ENCODE measurements around the gene AP1G1. TPM values are rescaled to one million over a fixed set of nuclear protein-coding genes. Genes with fewer than 3 reads are reported as not detected.
"Not testable (repeated sequence)": the region's sequence is repeated elsewhere in the genome, so short reads cannot be mapped to it uniquely, and the experiment has no call there.

AP1G1 gene
- polyA plus RNA-seq, 2 of the 4 experiments (the other 2 are of a cell fraction), result 38.1 to 85.6 TPM

DNA sequence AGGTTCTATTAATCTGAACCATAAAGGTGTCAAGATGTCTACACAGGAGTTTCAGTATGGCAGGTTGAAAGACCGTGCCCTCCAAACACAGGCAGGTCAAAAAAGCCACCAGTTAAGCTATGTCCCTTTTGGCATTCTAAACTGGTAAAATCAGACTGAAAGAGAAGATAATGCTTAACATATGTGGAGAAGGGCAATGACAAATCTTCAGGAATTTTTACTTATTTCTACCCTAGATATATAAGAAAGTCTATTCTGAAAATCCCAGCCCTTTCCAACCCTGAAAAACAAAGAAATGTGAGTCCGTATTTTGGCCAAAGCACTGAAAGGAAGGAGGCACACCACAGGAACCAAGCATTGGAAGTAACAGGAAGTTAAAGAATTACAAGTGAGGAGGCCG is 16.5 kb downstream of the AP1G1 start:
- Histone ChIP-seq H3K4me1 (no peaks in the 10 kb centered on the region), H3K4me3 (no peak overlapping the region), H3K9me3 (no peaks in the 10 kb centered on the region), H3K4me2 (no peak overlapping the region), H3K27ac (no peak overlapping the region)
- no peak for DNase-seq (ENCODE audit: low read depth in 1 of 2, low spot score in 1 of 2)
- no peak for FAIRE-seq
- ATAC-seq, result no peak
- 94% methylated on average over 3 of the region's 3 CpGs for WGBS (ENCODE audit: missing lambda C conversion rate)
- no peak for TF ChIP-seq ATOH8 (CRISPR knock-in tag; IDR thresholded peaks at IDR 0.05; ENCODE audit: low read depth)
- TF ChIP-seq FOSL2 (IDR thresholded peaks at IDR 0.05), result no peak
- no peak for TF ChIP-seq FOSL2 (CRISPR knock-in tag; IDR thresholded peaks at IDR 0.05)
- TF ChIP-seq SREBF2 (IDR thresholded peaks at IDR 0.05), result no peak
- POLR2A ChIA-PET, result no interaction called here
- CTCF ChIA-PET, result no interaction called here

GRCh38 chr16:71790329-71790728 is 18.3 kb downstream of the AP1G1 start:
- FAIRE-seq; H3K4me3 ChIP-seq; CTCF ChIA-PET; H3K4me1 ChIP-seq; H3K27ac ChIP-seq; ATAC-seq; DNase-seq (ENCODE audit: low read depth in 1 of 2, low spot score in 1 of 2); H3K4me2 ChIP-seq; H3K9me3 ChIP-seq: not testable (repeated sequence)
- POLR2A ChIA-PET, result interaction anchor here (0.7 to 1.0 kb wide), 2 partner anchors 14 to 18 kb away, joined by 3 to 6 read pairs; partner anchors contain the start of gene AP1G1
- 95% methylated on average over 3 of the region's 3 CpGs for WGBS (ENCODE audit: missing lambda C conversion rate)

DNA sequence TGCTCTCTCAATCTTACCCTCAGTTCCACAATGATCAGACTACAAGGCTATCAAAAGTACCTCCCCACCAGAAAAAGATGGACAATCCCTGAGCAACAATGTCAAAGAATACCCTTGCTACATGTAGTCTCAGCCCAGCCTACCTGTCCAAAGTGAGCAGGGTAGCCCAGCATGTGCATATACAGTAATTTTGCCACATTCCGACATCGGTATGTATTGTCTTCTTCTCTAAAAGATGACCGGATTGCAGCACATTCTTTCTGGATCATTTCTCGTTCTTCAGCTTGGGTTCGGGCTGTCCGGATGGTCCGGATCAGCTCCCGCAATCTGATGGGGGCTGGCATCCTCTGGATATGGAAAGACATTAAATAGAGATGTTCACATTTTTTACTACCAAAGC is 19.5 kb downstream of the AP1G1 start:
- no peak for TF ChIP-seq FOXS1 (CRISPR knock-in tag; IDR thresholded peaks at IDR 0.05)
- TF ChIP-seq, protein P1, sequence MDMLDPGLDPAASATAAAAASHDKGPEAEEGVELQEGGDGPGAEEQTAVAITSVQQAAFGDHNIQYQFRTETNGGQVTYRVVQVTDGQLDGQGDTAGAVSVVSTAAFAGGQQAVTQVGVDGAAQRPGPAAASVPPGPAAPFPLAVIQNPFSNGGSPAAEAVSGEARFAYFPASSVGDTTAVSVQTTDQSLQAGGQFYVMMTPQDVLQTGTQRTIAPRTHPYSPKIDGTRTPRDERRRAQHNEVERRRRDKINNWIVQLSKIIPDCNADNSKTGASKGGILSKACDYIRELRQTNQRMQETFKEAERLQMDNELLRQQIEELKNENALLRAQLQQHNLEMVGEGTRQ (IDR thresholded peaks at IDR 0.05), result no peak
- TF ChIP-seq E2F6 (IDR thresholded peaks at IDR 0.05; ENCODE audit: borderline replicate concordance, low read depth), result no peak
- TF ChIP-seq CBX8 (IDR thresholded peaks at IDR 0.05), result no peak
- TF ChIP-seq HEYL (CRISPR knock-in tag; IDR thresholded peaks at IDR 0.05), result no peak
- no peak for TF ChIP-seq ZC3H11A (IDR thresholded peaks at IDR 0.05)
- TF ChIP-seq GATA3 (IDR thresholded peaks at IDR 0.05; ENCODE audit: borderline replicate concordance), result no peak
- no peak for TF ChIP-seq JUN (IDR thresholded peaks at IDR 0.05)
- TF ChIP-seq MAX (IDR thresholded peaks at IDR 0.05), result no peak
- TF ChIP-seq NR3C1 (IDR thresholded peaks at IDR 0.05), result no peak
- no peak for TF ChIP-seq ZNF302 (CRISPR knock-in tag; IDR thresholded peaks at IDR 0.05)
- TF ChIP-seq PBX3 (IDR thresholded peaks at IDR 0.05), result no peak
- no peak for TF ChIP-seq POLR2A (IDR thresholded peaks at IDR 0.05; ENCODE audit: low read length)
- TF ChIP-seq ZFP36 (IDR thresholded peaks at IDR 0.05; ENCODE audit: borderline replicate concordance, partially characterized antibody), result no peak
- TF ChIP-seq HOXB13 (CRISPR knock-in tag; IDR thresholded peaks at IDR 0.05; ENCODE audit: low read depth), result no peak
- TF ChIP-seq CHD4 (IDR thresholded peaks at IDR 0.05; ENCODE audit: borderline replicate concordance), result no peak
- no peak for TF ChIP-seq NPAS2 (CRISPR knock-in tag; IDR thresholded peaks at IDR 0.05; ENCODE audit: borderline replicate concordance)
- ChIA-PET CTCF (interaction anchor here (1.9 kb wide), 1 partner anchor 8 kb away, joined by 6 read pairs; no protein-coding TSS in a partner anchor), POLR2A (no interaction called here)
- Histone ChIP-seq H3K4me3 (no peak overlapping the region), H3K9me3 (no peaks in the 10 kb centered on the region), H3K4me1 (no peaks in the 10 kb centered on the region), H3K27ac (no peak overlapping the region), H3K4me2 (no peak overlapping the region)
- WGBS (ENCODE audit: missing lambda C conversion rate), result 95% methylated on average over 8 of the region's 8 CpGs
- ATAC-seq (no peak), DNase-seq (ENCODE audit: low read depth in 1 of 2, low spot score in 1 of 2) (no peak), FAIRE-seq (no peak)
